ENCODE measurements around the gene PTGIR.

Gene PTGIR

GRCh38 chr19:46598372-46598917 is 26.4 kb downstream of the PTGIR start:
- DNase-seq: no peak

- DNase-seq: no peak
Observed at GRCh38 chr19:46596008-46596407, 28.9 kb downstream of the PTGIR start.

GRCh38 chr19:46591870-46592269 is 33.0 kb downstream of the PTGIR start:
- DNase-seq: no peak

GRCh38 chr19:46591254-46591653 is 33.6 kb downstream of the PTGIR start:
- no peak for DNase-seq

- DNase-seq: no peak
Observed at GRCh38 chr19:46587861-46588260, 37.0 kb downstream of the PTGIR start.

GRCh38 chr19:46586294-46586693 is 38.6 kb downstream of the PTGIR start:
- DNase-seq: no peak

- no peak for DNase-seq
Observed at GRCh38 chr19:46585539-46585938, 39.4 kb downstream of the PTGIR start.

- no peak for DNase-seq
Observed at GRCh38 chr19:46580247-46580646, 44.6 kb downstream of the PTGIR start.

- DNase-seq: no peak
Observed at GRCh38 chr19:46579361-46579879, 45.5 kb downstream of the PTGIR start.

- DNase-seq: no peak
Observed at GRCh38 chr19:46578450-46578849, 46.4 kb downstream of the PTGIR start.

GRCh38 chr19:46574533-46574932 is 50.4 kb downstream of the PTGIR start:
- DNase-seq: no peak

GRCh38 chr19:46573679-46574498 is 51.0 kb downstream of the PTGIR start:
- no peak for DNase-seq

GRCh38 chr19:46571495-46571894 is 53.4 kb downstream of the PTGIR start:
- no peak for DNase-seq
